Lung (tissue), 12 donors: Measurements from ENCODE around the gene IFT74. TPM values are rescaled to one million over a fixed set of nuclear protein-coding genes. Genes with fewer than 3 reads are reported as not detected.

Experiments used
- ATAC-seq: fragments of 200-7000 bp; cut with Tn5 transposase; one replicate; pipeline ENCODE4 v1.9.1; 2020; ENCODE audit warnings: moderate number of reproducible peaks; ENCODE audit not compliant: insufficient read depth, low FRiP score
- DNase-seq, 3 donors: peaks; one replicate each; pipeline ENCODE4 v3.0.0-alpha.2; 2013 to 2017
- H3K27ac ChIP-seq, 2 donors: one replicate each; pipeline ENCODE4 v1.5.1; 2013; ENCODE audit warnings: mild to moderate bottlenecking in 2 of 2, moderate library complexity in 2 of 2, control low read depth in 1 of 2, inconsistent platforms in 1 of 2, low read depth in 1 of 2, low read length in 1 of 2
- H3K27me3 ChIP-seq, 3 donors: one replicate each; pipeline ENCODE4 v1.5.1; 2013; ENCODE audit warnings: low read length in 2 of 3; ENCODE audit not compliant: control insufficient read depth in 3 of 3, insufficient read depth in 3 of 3
- H3K36me3 ChIP-seq, 4 donors: one replicate each; pipeline ENCODE4 v1.5.1; 2013; ENCODE audit warnings: low read length in 4 of 4, mild to moderate bottlenecking in 1 of 4, moderate library complexity in 1 of 4; ENCODE audit not compliant: control insufficient read depth in 4 of 4, insufficient read depth in 4 of 4
- H3K4me1 ChIP-seq, 5 donors: one replicate each; pipeline ENCODE4 v1.5.1; 2013; ENCODE audit warnings: low read length in 5 of 5, mild to moderate bottlenecking in 2 of 5, moderate library complexity in 1 of 5; ENCODE audit not compliant: control insufficient read depth in 5 of 5, insufficient read depth in 5 of 5
- H3K4me3 ChIP-seq: one replicate; pipeline ENCODE4 v1.5.1; 2013; ENCODE audit warnings: mild to moderate bottlenecking, control low read depth, moderate library complexity
- H3K9ac ChIP-seq, 2 donors: one replicate each; pipeline ENCODE4 v1.5.1; 2013; ENCODE audit warnings: low read length in 2 of 2, control low read depth in 1 of 2; ENCODE audit not compliant: insufficient read depth in 1 of 2
- H3K9me3 ChIP-seq, 4 donors: one replicate each; pipeline ENCODE4 v1.5.1; 2013; ENCODE audit warnings: low read length in 3 of 4, mild to moderate bottlenecking in 1 of 4, moderate library complexity in 1 of 4; ENCODE audit not compliant: control insufficient read depth in 4 of 4, insufficient read depth in 3 of 4
- WGBS, 2 donors: extraction: QIAGEN DNeasy Blood & Tissue Kit; methylation state at CpG; one replicate each; pipeline ENCODE4 v1.1.7; 2013; 5-methylcytosine and 5-hydroxymethylcytosine counted together
- polyA plus RNA-seq, 2 donors: library from polyadenylated mRNA; stranded (reverse); fragments of 200-250 nt; gene quantifications; one replicate each; pipeline ENCODE4 v1.2.1, GENCODE V29; 2013
- total RNA-seq, 2 donors: library from RNA; depleted of rRNA in 1 of 2; stranded (reverse); fragments of >200 nt in 1 of 2; gene quantifications; one replicate each; pipeline ENCODE4 v1.2.1, GENCODE V29; 2014 to 2021
- TF ChIP-seq, protein P1 (sequence below): IDR thresholded peaks from 2 replicates; pipeline ENCODE4 v1.5.1; 2012; ENCODE audit warnings: mild to moderate bottlenecking; ENCODE audit errors: control extremely low read depth, extremely low read depth
- donor health status: control.
- donor health status: control.
- donor health status: Bipolar disorder and iron deficiency.
- donor health status: healthy.
- donor health status: DM: yes; HTN: yes; CAD: no.

Gene IFT74
- total and polyA plus RNA-seq, 4 donors, result 6.3 to 36.9 (median 13.0) TPM

DNA sequence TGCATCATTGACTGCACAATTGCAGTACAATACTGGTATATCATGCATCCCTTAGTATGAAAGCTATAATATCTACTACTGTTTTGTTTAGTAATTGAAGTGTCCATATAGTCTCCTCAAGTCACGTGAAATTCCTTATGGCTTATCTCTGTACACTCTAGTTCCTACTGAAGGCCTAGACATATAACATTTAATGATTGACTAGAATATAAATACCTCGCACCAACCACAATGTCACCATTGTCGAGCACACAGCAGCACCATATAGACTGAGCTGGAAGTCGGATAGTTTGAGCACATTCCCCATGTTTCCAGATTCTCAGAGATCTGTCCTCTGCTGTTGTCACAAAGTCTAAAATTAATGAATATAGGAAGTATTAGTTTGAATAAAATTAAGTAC, 30.6 kb upstream of the IFT74 start:
- ATAC-seq, result no peak
- DNase-seq, result no peak
- Histone ChIP-seq H3K4me1 (no peaks in the 10 kb centered on the region), H3K36me3 (peaks cover 17 to 39% (median 24%) of the 10 kb centered on the region in 4 donors), H3K9ac (no peak overlapping the region), H3K27me3 (no peaks in the 10 kb centered on the region), H3K9me3 (no peaks in the 10 kb centered on the region), H3K4me3 (no peak overlapping the region), H3K27ac (no peak overlapping the region)
- WGBS, 2 donors, result 84 to 90% methylated on average over 4 of the region's 4 CpGs
- TF ChIP-seq, protein P1, sequence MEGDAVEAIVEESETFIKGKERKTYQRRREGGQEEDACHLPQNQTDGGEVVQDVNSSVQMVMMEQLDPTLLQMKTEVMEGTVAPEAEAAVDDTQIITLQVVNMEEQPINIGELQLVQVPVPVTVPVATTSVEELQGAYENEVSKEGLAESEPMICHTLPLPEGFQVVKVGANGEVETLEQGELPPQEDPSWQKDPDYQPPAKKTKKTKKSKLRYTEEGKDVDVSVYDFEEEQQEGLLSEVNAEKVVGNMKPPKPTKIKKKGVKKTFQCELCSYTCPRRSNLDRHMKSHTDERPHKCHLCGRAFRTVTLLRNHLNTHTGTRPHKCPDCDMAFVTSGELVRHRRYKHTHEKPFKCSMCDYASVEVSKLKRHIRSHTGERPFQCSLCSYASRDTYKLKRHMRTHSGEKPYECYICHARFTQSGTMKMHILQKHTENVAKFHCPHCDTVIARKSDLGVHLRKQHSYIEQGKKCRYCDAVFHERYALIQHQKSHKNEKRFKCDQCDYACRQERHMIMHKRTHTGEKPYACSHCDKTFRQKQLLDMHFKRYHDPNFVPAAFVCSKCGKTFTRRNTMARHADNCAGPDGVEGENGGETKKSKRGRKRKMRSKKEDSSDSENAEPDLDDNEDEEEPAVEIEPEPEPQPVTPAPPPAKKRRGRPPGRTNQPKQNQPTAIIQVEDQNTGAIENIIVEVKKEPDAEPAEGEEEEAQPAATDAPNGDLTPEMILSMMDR, result no peak

DNA sequence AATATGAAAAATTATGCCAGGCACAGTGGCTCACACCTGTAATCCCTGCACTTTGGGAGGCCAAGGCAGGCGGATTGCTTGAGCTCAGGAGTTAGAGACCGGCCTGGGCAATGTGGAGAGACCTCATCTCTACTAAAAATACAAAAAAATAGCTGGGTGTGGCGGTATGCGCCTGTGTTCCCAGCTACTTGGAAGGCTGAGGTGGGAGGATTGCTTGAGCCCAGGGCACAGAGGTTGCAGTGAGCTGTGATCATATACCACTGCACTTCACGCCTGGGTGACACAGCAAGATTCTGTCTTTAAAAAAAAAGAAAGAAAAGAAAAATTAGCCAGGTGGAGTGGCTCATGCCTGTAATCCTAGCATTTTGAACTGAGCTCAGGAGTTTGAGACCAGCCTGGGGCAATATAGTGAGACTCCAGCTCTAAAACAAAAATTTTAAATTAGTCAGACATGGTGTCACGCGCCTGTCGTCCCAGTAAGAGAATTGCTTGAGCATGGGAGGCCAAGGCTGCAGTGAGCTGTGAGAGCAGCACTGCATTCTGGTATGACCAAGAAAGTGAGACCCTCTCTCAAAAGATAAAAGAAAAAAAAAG, 27.2 kb upstream of the IFT74 start:
- 97% methylated on average over 8 of the region's 8 CpGs for WGBS, 2 donors
- no peaks in the 10 kb centered on the region for H3K27me3 ChIP-seq
- peaks cover 10 to 25% (median 13%) of the 10 kb centered on the region in 4 donors for H3K36me3 ChIP-seq
- no peak overlapping the region for H3K27ac ChIP-seq
- ATAC-seq, result no peak
- H3K9me3 ChIP-seq, result no peaks in the 10 kb centered on the region
- DNase-seq, result no peak
- TF ChIP-seq, protein P1, result no peak
- H3K4me3 ChIP-seq, result no peak overlapping the region
- no peaks in the 10 kb centered on the region for H3K4me1 ChIP-seq
- H3K9ac ChIP-seq, result no peak overlapping the region

DNA sequence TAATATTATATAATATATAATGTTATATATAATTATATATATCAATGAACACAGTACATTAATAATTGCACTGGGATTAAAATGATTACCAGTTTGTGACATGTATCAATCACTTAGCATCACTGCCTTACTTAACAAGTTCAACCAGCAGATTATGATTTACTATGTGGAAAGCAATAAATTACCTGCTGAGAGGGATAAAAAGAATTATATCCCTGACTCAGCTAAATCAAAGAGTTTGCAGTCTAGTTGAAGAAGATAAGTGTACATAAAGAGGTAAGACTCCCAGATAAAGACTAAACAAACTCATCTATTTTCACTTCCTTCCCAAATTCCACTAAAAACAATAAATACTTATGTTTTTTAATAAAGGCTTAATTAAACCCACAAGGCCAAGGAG, 20.4 kb upstream of the IFT74 start:
- DNase-seq (no peak), ATAC-seq (no peak)
- Histone ChIP-seq H3K4me3 (no peak overlapping the region), H3K27me3 (no peaks in the 10 kb centered on the region), H3K4me1 (peaks cover 0 to 2% (median 0%) of the 10 kb centered on the region in 5 donors), H3K9ac (no peak overlapping the region), H3K27ac (no peak overlapping the region), H3K36me3 (peaks cover 0 to 2% (median 2%) of the 10 kb centered on the region in 4 donors), H3K9me3 (peaks cover 0 to 7% (median under 1%) of the 10 kb centered on the region in 4 donors)
- TF ChIP-seq, protein P1, result no peak

DNA sequence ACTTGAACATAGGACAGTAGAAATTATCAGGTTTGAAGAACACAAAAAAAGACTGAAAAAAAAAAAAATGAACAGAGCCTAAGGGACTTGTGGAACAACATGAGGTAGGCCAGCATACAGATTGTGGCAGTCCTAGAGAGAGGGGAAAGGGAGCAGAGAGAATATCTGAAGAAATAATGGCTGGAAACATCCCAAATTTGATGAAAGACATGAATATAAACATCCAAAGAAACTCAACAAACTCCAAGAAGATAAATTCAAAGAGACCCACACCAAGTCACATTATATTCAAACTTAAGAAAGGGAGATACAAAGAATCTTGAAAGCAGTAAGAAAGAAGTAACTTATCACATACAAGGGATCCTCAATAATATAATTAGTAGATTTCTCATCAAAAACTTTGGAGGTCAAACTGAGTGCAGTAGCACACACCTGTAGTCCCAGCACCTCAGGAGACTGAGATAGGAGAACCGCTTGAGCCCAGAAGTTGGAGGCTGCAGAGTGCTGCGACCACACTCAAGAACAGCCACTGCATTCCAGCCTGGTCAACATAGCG, 18.3 kb upstream of the IFT74 start:
- H3K4me1 ChIP-seq, result peaks cover 0 to 4% (median 0%) of the 10 kb centered on the region in 5 donors
- TF ChIP-seq, protein P1, result no peak
- no peak overlapping the region for H3K27ac ChIP-seq
- ATAC-seq (no peak), DNase-seq (no peak)
- H3K9ac ChIP-seq, result no peak overlapping the region
- peaks cover 0 to 7% (median under 1%) of the 10 kb centered on the region in 4 donors for H3K9me3 ChIP-seq
- no peak overlapping the region for H3K4me3 ChIP-seq
- H3K36me3 ChIP-seq, result peaks cover 0 to 2% (median under 1%) of the 10 kb centered on the region in 4 donors
- 98 to 100% methylated on average over 3 of the region's 3 CpGs for WGBS, 2 donors
- H3K27me3 ChIP-seq, result no peaks in the 10 kb centered on the region
